ENCODE data around the gene RTEL1.

The RTEL1 gene

DNA sequence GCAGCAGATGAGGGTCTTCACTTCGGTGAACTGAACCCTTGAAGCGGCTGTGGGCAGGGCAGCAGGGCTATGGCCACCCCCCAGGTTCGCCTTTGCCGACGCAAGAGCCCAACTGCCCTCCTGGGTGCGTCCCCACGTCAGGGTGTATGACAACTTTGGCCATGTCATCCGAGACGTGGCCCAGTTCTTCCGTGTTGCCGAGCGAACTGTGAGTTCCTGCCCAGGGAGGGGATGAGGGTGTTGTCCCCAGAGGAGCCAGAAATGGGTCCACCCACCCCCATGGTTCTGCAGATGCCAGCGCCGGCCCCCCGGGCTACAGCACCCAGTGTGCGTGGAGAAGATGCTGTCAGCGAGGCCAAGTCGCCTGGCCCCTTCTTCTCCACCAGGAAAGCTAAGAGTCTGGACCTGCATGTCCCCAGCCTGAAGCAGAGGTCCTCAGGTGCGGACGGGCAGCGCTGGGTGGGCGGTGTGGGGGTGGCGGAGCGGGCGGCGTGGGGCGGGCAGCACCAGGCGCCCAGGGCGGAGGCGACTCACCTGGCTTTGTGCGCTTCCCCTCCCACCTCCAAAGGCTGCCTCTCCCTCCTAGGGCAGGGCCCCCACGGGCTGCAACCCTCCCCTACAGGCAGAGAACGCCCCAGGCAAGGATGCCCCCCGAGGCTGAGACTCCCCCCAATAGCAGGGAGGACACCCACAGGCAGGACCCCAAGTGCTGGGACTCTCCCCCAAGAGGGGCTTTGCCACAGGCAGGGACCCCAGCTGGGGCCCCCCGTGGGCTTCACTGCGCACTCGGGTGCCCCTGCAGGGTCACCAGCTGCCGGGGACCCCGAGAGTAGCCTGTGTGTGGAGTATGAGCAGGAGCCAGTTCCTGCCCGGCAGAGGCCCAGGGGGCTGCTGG, 32.1 kb downstream of the RTEL1 start:
- no peak for DNase-seq (ENCODE audit: low spot score)

DNA sequence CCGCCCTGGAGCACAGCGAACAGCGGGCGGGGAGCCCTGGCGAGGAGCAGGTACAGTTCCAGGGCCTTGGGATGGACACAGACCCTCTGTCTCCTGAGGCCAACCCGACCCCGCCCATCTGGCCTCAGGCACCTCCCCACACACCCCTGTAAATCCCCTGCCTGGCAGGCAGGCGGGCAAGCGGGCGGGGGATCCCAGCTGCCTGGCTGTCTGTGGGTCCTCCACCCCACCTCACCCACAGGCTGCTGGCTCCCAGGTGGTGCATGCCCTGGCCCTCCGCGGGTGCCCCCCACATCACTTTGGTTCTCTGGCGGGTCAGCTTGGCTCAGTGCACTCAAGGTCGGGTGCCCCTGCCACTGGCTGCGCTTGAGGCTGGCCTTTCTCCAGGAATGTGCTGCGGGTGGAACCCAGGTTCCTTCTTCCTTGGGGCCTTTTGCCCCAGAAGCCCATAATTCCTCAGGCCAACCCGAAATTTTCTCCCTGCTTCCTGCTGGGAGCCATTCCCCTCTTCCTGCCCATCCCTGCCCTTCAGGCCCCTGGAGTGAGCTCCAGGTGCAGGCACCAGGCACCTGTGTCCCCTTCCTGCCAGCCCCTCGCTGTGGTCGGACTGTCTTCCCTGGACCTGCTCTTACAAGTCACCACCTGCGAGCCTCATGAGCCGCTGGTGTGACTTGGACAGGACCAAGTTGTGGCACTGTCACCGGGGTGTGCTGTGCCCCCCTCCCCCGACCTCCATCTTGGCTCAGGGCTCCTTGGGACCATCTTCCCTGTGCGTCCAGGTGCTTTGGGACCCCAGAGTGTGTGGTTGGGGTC, 33.0 kb downstream of the RTEL1 start:
- DNase-seq (ENCODE audit: low spot score): no peak

DNA sequence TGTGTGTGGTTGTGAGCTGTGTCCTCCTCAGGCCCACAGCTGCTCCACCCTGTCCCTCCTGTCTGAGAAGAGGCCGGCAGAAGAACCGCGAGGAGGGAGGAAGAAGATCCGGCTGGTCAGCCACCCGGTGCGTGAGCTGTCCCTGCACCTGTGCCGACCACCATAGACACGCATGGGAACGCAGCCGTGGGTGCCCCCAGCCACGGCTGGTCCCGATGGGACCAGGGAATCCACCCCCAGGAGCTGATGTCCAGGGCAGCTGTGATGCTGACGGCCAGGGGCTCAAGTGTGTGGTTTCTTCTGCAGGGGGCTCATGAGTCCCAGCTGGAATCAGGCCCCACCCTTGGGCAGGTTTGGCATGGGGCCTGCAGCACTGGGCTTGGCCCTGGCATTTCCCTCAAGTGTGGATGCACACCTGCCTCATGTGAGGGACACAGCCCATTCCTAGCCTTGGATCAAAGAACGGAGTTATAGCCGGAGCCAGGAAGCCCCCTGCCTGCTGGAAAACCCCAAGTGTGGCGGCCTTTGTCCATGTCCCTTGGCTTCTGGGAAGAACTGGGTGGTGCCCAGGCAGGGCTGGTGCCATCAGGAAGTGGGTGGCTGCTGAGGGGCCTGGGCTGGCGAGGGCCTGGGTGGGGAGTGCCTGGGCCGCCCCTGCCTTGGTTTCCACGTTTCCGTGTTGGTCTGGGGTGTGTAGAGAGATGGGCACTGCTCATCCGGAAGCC, 33.8 kb downstream of the RTEL1 start:
- DNase-seq (ENCODE audit: low spot score): no peak

DNA sequence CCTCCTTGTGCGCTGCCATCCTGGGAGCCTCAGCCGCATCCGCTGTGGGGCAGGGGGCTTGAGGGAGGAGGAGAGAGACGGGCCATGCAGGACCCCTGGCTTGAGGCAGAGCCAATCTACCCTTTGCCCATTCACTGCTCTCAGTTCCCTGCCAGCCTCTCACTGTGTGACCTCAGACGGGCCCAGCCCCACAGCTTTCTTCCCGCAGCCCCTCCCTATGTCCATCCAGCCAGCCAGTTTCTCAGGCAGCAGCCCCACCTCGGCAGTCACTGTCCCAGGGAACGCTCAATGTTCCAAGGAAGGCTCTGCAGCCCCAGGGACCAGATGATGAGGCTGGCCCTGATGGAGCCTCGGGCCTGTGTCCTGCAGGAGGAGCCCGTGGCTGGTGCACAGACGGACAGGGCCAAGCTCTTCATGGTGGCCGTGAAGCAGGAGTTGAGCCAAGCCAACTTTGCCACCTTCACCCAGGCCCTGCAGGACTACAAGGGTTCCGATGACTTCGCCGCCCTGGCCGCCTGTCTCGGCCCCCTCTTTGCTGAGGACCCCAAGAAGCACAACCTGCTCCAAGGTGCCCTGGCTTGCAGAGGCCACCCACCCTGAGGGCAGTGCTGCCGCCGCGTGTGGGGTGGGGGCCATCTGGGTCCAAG, 34.4 kb downstream of the RTEL1 start:
- DNase-seq (ENCODE audit: low spot score): no peak

GRCh38 chr20:63693083-63693732, 35.1 kb downstream of the RTEL1 start:
- DNase-seq (ENCODE audit: low spot score): no peak

GRCh38 chr20:63693733-63694583, 35.8 kb downstream of the RTEL1 start:
- DNase-seq (ENCODE audit: low spot score): no peak

DNA sequence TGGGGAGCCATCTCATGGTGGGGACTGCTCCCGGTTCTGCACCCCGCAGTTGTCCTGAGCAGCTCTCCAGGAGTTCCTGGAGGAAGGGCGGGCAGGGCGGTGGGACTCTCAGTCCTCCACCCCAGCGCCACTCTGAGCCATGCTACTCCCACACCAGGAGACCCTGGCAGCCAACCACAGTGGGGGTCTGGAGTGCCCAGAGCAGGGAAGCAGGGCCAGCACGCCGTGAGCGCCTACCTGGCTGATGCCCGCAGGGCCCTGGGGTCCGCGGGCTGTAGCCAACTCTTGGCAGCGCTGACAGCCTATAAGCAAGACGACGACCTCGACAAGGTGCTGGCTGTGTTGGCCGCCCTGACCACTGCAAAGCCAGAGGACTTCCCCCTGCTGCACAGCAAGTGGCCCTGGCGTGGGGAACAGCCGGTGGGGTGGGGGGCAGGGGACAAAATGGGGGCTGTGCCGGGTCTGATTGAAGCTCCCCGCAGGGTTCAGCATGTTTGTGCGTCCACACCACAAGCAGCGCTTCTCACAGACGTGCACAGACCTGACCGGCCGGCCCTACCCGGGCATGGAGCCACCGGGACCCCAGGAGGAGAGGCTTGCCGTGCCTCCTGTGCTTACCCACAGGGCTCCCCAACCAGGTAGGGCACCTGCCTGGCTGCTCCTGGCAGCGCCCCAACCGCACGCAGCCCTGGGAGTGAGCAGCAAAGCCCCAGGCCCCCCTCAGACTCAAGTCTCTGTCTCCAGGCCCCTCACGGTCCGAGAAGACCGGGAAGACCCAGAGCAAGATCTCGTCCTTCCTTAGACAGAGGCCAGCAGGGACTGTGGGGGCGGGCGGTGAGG, 36.7 kb downstream of the RTEL1 start:
- no peak for DNase-seq (ENCODE audit: low spot score)

- no peak for DNase-seq (ENCODE audit: low spot score)
Observed at GRCh38 chr20:63695424-63696305, 37.6 kb downstream of the RTEL1 start.

GRCh38 chr20:63696306-63696627, 38.2 kb downstream of the RTEL1 start:
- no peak for DNase-seq (ENCODE audit: low spot score)

- DNase-seq (ENCODE audit: low spot score): no peak
Observed at GRCh38 chr20:63696628-63697356, 38.7 kb downstream of the RTEL1 start, which contains the start of gene TNFRSF6B. TSS of gene TNFRSF6B (plus strand) at chr20:63696652. CDS start at chr20:63696768, 116 bp downstream.

DNA sequence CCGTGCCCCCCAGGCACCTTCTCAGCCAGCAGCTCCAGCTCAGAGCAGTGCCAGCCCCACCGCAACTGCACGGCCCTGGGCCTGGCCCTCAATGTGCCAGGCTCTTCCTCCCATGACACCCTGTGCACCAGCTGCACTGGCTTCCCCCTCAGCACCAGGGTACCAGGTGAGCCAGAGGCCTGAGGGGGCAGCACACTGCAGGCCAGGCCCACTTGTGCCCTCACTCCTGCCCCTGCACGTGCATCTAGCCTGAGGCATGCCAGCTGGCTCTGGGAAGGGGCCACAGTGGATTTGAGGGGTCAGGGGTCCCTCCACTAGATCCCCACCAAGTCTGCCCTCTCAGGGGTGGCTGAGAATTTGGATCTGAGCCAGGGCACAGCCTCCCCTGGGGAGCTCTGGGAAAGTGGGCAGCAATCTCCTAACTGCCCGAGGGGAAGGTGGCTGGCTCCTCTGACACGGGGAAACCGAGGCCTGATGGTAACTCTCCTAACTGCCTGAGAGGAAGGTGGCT, 39.3 kb downstream of the RTEL1 start:
- DNase-seq (ENCODE audit: low spot score): no peak

- no peak for DNase-seq (ENCODE audit: low spot score)
Observed at GRCh38 chr20:63697868-63698545, 39.9 kb downstream of the RTEL1 start.

DNA sequence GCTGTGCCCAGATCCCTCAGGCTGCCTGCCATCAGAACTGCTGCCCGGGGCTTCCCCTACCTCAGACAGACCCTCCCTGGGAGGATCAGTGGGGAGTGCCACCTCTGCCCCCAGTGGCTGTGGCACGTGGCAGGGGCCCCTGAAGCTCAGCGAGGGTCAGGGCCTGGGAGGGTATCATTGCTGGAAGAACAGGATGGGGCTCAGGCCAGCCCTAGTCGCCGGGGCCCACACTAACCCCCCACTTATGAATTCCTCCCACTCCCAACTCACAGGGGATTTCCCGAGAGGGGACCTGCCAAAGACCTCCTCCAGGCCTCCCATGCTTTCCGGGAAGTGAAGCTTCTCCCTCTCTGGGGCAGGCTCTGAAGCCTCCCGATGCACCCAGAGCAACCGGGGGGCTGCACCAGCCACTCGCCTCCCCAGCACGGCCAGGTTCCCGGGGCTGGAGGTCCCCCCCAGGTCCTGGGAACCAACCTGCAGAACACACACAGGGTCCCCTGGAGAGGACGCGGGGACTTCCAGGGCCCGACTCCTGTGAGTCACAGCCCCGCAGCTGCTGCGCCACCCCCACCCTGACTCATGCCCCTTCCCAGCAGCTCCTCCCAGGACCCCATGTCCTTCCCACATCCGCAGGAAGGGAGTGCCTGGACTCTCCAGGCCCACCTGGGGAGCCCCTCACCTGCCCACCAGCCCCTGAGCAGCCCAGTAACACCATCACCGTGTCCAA, 40.8 kb downstream of the RTEL1 start:
- no peak for DNase-seq (ENCODE audit: low spot score)

DNA sequence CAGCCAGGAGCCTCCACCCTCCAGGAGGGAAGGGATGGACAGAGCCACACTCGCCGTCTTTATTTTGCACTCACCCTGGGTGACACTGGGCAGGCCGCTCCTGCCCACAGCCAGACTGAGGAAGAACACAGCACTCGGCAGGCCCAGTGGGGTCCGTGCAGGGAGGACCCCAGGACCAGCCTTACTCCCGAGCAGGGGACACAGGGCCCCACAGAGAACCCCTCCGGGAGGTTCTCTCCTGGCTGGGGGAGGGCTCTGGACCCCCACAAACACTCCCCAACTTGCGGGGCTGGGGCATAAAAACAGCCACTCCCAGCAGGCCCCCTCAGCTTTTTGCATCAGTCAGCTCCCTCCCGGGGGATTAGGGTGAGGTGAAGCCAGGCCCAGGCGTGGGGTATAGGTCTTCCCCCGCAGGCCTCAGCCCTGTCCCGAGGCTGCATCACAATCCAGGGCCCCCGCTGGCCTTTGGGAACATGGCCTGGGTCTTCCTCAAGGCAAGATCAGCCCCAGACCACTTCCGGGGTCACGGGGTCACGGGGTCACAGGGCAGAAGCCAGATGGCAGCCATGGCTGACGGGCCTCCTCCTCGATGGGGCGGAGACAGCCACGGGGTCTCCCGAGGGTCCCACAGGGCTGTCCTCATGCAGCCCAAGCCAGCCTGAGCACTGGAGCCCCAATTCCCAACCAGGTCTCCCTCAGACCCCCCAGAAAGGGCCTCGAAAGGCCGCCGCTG, 41.5 kb downstream of the RTEL1 start:
- DNase-seq (ENCODE audit: low spot score): no peak

DNA sequence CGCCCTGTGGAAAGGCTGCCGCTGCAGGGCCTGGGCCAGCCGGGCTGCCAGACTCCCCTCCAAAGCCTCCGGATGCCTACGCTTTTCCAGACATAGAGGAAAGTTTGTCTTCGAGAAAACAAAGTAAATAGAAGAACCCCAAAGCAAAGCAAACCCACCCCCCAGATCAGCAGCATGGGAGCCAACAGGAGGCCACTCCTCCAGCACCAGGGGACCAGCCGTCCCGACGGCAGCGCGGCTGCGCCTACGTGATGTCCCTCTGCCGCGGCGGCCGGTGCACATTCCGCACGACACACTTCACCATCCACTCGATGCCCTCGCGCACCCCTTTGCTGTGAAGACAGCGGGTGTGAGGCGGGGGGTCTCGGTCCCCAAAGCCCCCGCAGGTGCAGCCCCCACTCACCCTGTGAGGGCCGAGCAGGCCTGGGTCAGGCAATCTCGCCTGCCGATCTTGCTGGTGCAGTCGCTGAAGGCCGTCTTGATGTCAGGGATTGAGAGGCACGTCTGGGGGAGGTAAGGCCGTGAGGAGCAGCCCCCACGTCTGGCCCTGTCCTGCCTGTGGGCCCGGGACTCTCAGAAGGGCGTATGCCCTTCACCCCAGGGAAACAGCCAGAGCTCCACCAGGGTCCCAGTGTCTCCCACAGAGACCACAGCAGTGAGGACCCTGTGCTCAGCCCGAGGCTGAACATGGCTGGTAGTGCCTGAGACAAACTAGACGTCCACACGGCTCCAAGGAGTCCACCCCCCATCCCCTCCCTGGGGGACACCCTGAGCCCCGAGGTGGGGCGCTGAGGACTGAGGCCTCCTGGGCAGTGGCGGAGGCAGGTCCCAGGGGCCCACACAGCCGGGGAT, 42.3 kb downstream of the RTEL1 start:
- no peak for DNase-seq (ENCODE audit: low spot score)

Data from COLO829 (cell line).